H1 (cell line): ENCODE results near the gene EEF1A2. TPM values are rescaled to one million over a fixed set of nuclear protein-coding genes. Genes with fewer than 3 reads are reported as not detected.
A peak's percentile ranks its signal among the peaks of the same experiment; 100 is the strongest.

Experiments used
- CTCF ChIA-PET: fragments of 300-600 bp; sonication (Branson Sonifier 250); formaldehyde crosslinking; loops from one replicate; lab custom pipeline; 2021; ENCODE audit not compliant: partially characterized antibody; lab: Charles Lee
- POLR2A ChIA-PET: fragments of 300-600 bp; sonication (Branson Sonifier 250); formaldehyde crosslinking; loops from one replicate; lab custom pipeline; 2021; ENCODE audit warnings: inconsistent platforms; ENCODE audit not compliant: partially characterized antibody; lab: Charles Lee
- DNase-seq, 2 experiments: peaks; one replicate each; pipeline versions ENCODE4 v3.0.0 to v3.0.0-alpha.2; 2010 to 2022; ENCODE audit warnings: low spot score in 2 of 2, low read depth in 1 of 2, mixed read lengths in 1 of 2
- FAIRE-seq: peaks from 2 replicates; lab custom pipeline; 2011; peaks lifted over from hg19 to GRCh38; lab: Jason Lieb, UNC
- H2AFZ ChIP-seq: 2 replicates; pipeline ENCODE4 v1.8.1; 2012; ENCODE audit warnings: low read length, inconsistent platforms
- H2AK5ac ChIP-seq: 2 replicates; pipeline ENCODE4 v1.6.1; 2013; ENCODE audit warnings: low read depth, low read length
- H2BK120ac ChIP-seq: replicated peaks from 2 replicates; pipeline ENCODE3; 2013; ENCODE audit warnings: low read depth, low read length, inconsistent platforms
- H2BK12ac ChIP-seq: 2 replicates; pipeline ENCODE4 v1.6.1; 2013; ENCODE audit warnings: low read depth, low read length
- H2BK15ac ChIP-seq: 2 replicates; pipeline ENCODE4 v1.6.1; 2013; ENCODE audit warnings: low read length
- H2BK20ac ChIP-seq: 2 replicates; pipeline ENCODE4 v1.6.1; 2013; ENCODE audit warnings: low read length
- H2BK5ac ChIP-seq: 2 replicates; pipeline ENCODE4 v1.6.1; 2013; ENCODE audit warnings: low read depth, low read length
- H3K14ac ChIP-seq: 2 replicates; pipeline ENCODE4 v1.6.1; 2013; ENCODE audit warnings: inconsistent platforms; ENCODE audit not compliant: insufficient read length
- H3K18ac ChIP-seq: 2 replicates; pipeline ENCODE4 v1.6.1; 2013; ENCODE audit warnings: low read length; ENCODE audit errors: extremely low read depth
- H3K23ac ChIP-seq: 2 replicates; pipeline ENCODE4 v1.6.1; 2013; ENCODE audit warnings: inconsistent platforms; ENCODE audit not compliant: insufficient read length
- H3K23me2 ChIP-seq: 2 replicates; pipeline ENCODE4 v1.6.1; 2013; ENCODE audit warnings: low read depth, low read length
- H3K27ac ChIP-seq: 2 replicates; pipeline ENCODE4 v1.6.1; 2011; ENCODE audit warnings: low read depth, low read length, inconsistent platforms
- H3K27me3 ChIP-seq, 4 experiments: replicated peaks in 1 of 4; 1 replicate in 1 of 4; 2 replicates in 3 of 4; pipeline versions ENCODE4 v1.6.1 to v1.8.1; 2011 to 2013; ENCODE audit warnings: low read length in 3 of 4, mild to moderate bottlenecking in 3 of 4, inconsistent platforms in 2 of 4, mixed read lengths in 2 of 4, moderate library complexity in 1 of 4; ENCODE audit not compliant: control insufficient read depth in 3 of 4, insufficient read depth in 3 of 4; ENCODE audit errors: extremely low read depth in 1 of 4
- H3K36me3 ChIP-seq, 4 experiments: 2 replicates each; pipeline versions ENCODE4 v1.6.1 to v1.8.1; 2011 to 2013; ENCODE audit warnings: mild to moderate bottlenecking in 4 of 4, low read length in 3 of 4, moderate library complexity in 2 of 4, control low read depth in 1 of 4, inconsistent platforms in 1 of 4; ENCODE audit not compliant: insufficient read depth in 4 of 4, control insufficient read depth in 2 of 4
- H3K4ac ChIP-seq: replicated peaks from 2 replicates; pipeline ENCODE3; 2013; ENCODE audit warnings: low read length, low read depth, mixed read lengths, inconsistent platforms; ENCODE audit not compliant: insufficient read length
- H3K4me1 ChIP-seq, 4 experiments: replicated peaks in 1 of 4; 1 replicate in 1 of 4; 2 replicates in 3 of 4; pipeline versions ENCODE4 v1.6.1 to v1.8.1; 2011 to 2013; ENCODE audit warnings: low read length in 3 of 4, inconsistent platforms in 2 of 4, mixed read lengths in 1 of 4; ENCODE audit not compliant: insufficient read depth in 4 of 4, control insufficient read depth in 3 of 4
- H3K4me2 ChIP-seq, 2 experiments: 2 replicates each; pipeline versions ENCODE4 v1.6.1 to v1.8.1; 2011 to 2013; ENCODE audit warnings: low read depth in 2 of 2, low read length in 2 of 2, control low read depth in 1 of 2, inconsistent platforms in 1 of 2, mild to moderate bottlenecking in 1 of 2; ENCODE audit not compliant: insufficient read depth in 1 of 2
- H3K4me3 ChIP-seq, 4 experiments: fragments of 200-600, 300-600 bp in 1 of 4; sonication (generic), shearing (Covaris generic), sonication (Bioruptor Twin) in 1 of 4; 2 replicates each; pipeline versions ENCODE4 v1.5.1 to v1.8.1; 2011 to 2016; ENCODE audit warnings: low read length in 4 of 4, low read depth in 3 of 4, control low read depth in 2 of 4, inconsistent platforms in 2 of 4, mild to moderate bottlenecking in 2 of 4, mixed read lengths in 1 of 4, moderate library complexity in 1 of 4; ENCODE audit not compliant: insufficient read depth in 2 of 4; ENCODE audit errors: extremely low read depth in 1 of 4
- H3K56ac ChIP-seq: replicated peaks from 2 replicates; pipeline ENCODE3; 2013; ENCODE audit warnings: low read depth, mild to moderate bottlenecking, mixed read lengths, low read length, inconsistent platforms; ENCODE audit not compliant: insufficient read length
- H3K79me1 ChIP-seq: 2 replicates; pipeline ENCODE4 v1.6.1; 2013; ENCODE audit warnings: low read depth, low read length, control low read depth
- H3K79me2 ChIP-seq, 2 experiments: 2 replicates each; pipeline versions ENCODE4 v1.6.1 to v1.8.1; 2012 to 2013; ENCODE audit warnings: low read length in 2 of 2, mild to moderate bottlenecking in 2 of 2, inconsistent platforms in 1 of 2; ENCODE audit not compliant: insufficient read depth in 2 of 2, control insufficient read depth in 1 of 2
- H3K9ac ChIP-seq, 4 experiments: replicated peaks in 1 of 4; 1 replicate in 1 of 4; 2 replicates in 3 of 4; pipeline versions ENCODE4 v1.6.1 to v1.8.1; 2011 to 2013; ENCODE audit warnings: low read depth in 3 of 4, low read length in 3 of 4, control low read depth in 2 of 4, mild to moderate bottlenecking in 2 of 4, moderate library complexity in 2 of 4, inconsistent platforms in 1 of 4; ENCODE audit errors: extremely low read depth in 1 of 4
- H3K9me3 ChIP-seq, 2 experiments: 2 replicates each; pipeline versions ENCODE4 v1.6.1 to v1.8.1; 2012 to 2013; ENCODE audit warnings: mild to moderate bottlenecking in 2 of 2, moderate library complexity in 2 of 2, control low read depth in 1 of 2, inconsistent platforms in 1 of 2, low read depth in 1 of 2, low read length in 1 of 2, mixed read lengths in 1 of 2; ENCODE audit not compliant: insufficient read depth in 2 of 2
- H4K20me1 ChIP-seq, 2 experiments: replicated peaks in 1 of 2; 2 replicates each; pipeline versions ENCODE3 to v1.8.1; 2011 to 2013; ENCODE audit warnings: inconsistent platforms in 2 of 2, low read length in 2 of 2, mild to moderate bottlenecking in 1 of 2; ENCODE audit not compliant: insufficient read depth in 2 of 2, control insufficient read depth in 1 of 2
- H4K5ac ChIP-seq: 2 replicates; pipeline ENCODE4 v1.6.1; 2013; ENCODE audit warnings: low read length, low read depth, mixed read lengths, inconsistent platforms; ENCODE audit not compliant: insufficient read length
- H4K8ac ChIP-seq: 2 replicates; pipeline ENCODE4 v1.8.0; 2013; ENCODE audit warnings: mild to moderate bottlenecking, moderate library complexity, low read length, inconsistent platforms; ENCODE audit not compliant: insufficient read depth; ENCODE audit errors: extremely low read depth
- H4K91ac ChIP-seq: replicated peaks from 2 replicates; pipeline ENCODE3; 2013; ENCODE audit warnings: low read length, mixed read lengths, inconsistent platforms; ENCODE audit not compliant: insufficient read length
- WGBS, 2 experiments: shearing (Covaris generic) in 1 of 2; methylation state at CpG; one replicate each; pipeline versions ENCODE4 v1.1.6 to v1.1.7; 2013 to 2015; ENCODE audit warnings: low lambda C conversion rate in 2 of 2, mixed read lengths in 2 of 2, inconsistent platforms in 1 of 2, low coverage in 1 of 2, missing lambda C conversion rate in 1 of 2; ENCODE audit not compliant: insufficient replicate concordance in 2 of 2, insufficient coverage in 1 of 2, insufficient read length in 1 of 2; ENCODE audit errors: extremely low coverage in 1 of 2, missing lambda C conversion rate in 1 of 2; 5-methylcytosine and 5-hydroxymethylcytosine counted together
- polyA plus RNA-seq, 7 experiments: library from polyadenylated mRNA; depleted of rRNA in 3 of 7; stranded (reverse) in 5 of 7; unstranded in 2 of 7; fragments of >200 nt in 5 of 7; fragments of 200-250 nt in 2 of 7; gene quantifications; 1 replicate in 5 of 7; 2 replicates in 1 of 7; 4 replicates in 1 of 7; pipeline versions ENCODE4 v1.2.1 to v1.2.3, GENCODE V29; 2011 to 2013; ENCODE audit warnings: missing spikeins in 2 of 7, mixed read lengths in 2 of 7
- total RNA-seq: library from RNA; stranded (reverse); fragmentation: NEBNext Ultra II Directional; extraction: Animal tissue kit (Norgen Biotek cat#: 25700); gene quantifications from 2 replicates; pipeline ENCODE4 v1.2.1, GENCODE V29; 2021

EEF1A2 gene
- total and polyA plus RNA-seq, 2 of the 8 experiments (the other 6 are each of a cell fraction or from before 2014, with no cell fraction given) = 7.4 to 25.8 TPM

DNA sequence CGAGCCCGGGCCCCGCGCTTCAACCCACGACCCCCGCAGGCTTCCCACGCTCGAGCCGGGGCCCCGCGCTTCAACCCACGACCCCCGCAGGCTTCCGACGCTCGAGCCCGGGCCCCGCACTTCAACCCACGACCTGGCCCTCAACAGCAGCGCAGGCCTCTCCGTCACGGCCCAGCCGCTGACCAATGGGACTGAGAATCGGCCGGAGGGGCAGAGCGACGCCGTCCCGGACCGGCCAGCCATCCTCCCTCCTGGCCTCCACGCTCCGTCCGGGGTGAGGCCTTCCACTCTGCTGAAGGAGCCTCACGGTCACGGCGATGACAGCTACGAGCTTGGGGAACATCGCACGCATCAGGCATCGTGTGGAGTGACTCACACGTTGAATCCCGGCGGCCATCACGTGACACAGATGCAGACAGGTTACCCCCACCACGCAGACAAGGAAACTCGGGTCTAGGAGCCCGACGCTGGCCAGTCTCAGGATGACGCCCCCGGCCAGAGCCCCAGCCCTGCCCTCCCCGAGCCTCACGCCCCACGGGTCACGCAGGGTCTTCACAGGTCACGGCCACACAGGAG, 32.5 kb downstream of the EEF1A2 start:
- Histone ChIP-seq H3K4me3 (no peak overlapping the region), H3K4ac (no peak overlapping the region), H4K91ac (no peak overlapping the region), H3K4me1 (peaks cover 0 to 20% (median 12%) of the 10 kb centered on the region in 4 experiments; a peak in 6 of 7 replicates), H2BK15ac (no peak overlapping the region; the same call in 1 of the 2 replicates), H4K8ac (peak overlapping the region; percentile 11; the same call in 1 of the 2 replicates), H4K5ac (no peak overlapping the region), H3K23me2 (peaks cover 6% of the 10 kb centered on the region; the same call in 1 of the 2 replicates), H2BK12ac (0 out of 2 replicates have a peak overlapping the region, but pooled peaks have one; percentile 50), H2AFZ (no peak overlapping the region), H3K14ac (no peak overlapping the region), H3K4me2 (no peak overlapping the region), H3K18ac (no peak overlapping the region), H2AK5ac (0 out of 2 replicates have a peak overlapping the region, but pooled peaks have one; percentile 65), H4K20me1 (peaks cover 12 to 37% of the 10 kb centered on the region in 2 experiments), H3K79me1 (peaks cover 43% of the 10 kb centered on the region), H2BK120ac (no peak overlapping the region), H3K9ac (no peak overlapping the region), H3K56ac (no peak overlapping the region), H2BK20ac (no peak overlapping the region), H3K79me2 (peaks cover 15 to 87% of the 10 kb centered on the region in 2 experiments; a peak in 3 of 4 replicates), H3K27ac (no peak overlapping the region), H2BK5ac (peak overlapping the region; percentile 83), H3K36me3 (no peaks in the 10 kb centered on the region), H3K9me3 (no peaks in the 10 kb centered on the region), H3K27me3 (no peaks in the 10 kb centered on the region; a peak in 1 of 7 replicates), H3K23ac (no peak overlapping the region)
- ChIA-PET CTCF (interaction anchor here (0.6 to 4.0 kb wide), 4 partner anchors 18 to 180 kb away, joined by 4 to 21 read pairs (median 12); no protein-coding TSS in a partner anchor), POLR2A (interaction anchor here (1.0 to 2.6 kb wide), 2 partner anchors 14 to 25 kb away, joined by 5 to 10 read pairs; no protein-coding TSS in a partner anchor)
- WGBS, 2 experiments = 84% methylated on average over 34 of the region's 55 CpGs; no CpG with 5 or more reads in 1 of the 2 experiments
- FAIRE-seq (no peak), DNase-seq (no peak)
